GM21528 (cell line): ENCODE data around the gene MROH7.

Experiments used
- ATAC-seq: cut with Tn5 transposase; IDR thresholded peaks from one replicate; pipeline ENCODE4 v1.9.1; 2021; ENCODE audit warnings: mild to moderate bottlenecking, moderate library complexity; ENCODE audit not compliant: unreplicated experiment, low FRiP score

The MROH7 gene

DNA sequence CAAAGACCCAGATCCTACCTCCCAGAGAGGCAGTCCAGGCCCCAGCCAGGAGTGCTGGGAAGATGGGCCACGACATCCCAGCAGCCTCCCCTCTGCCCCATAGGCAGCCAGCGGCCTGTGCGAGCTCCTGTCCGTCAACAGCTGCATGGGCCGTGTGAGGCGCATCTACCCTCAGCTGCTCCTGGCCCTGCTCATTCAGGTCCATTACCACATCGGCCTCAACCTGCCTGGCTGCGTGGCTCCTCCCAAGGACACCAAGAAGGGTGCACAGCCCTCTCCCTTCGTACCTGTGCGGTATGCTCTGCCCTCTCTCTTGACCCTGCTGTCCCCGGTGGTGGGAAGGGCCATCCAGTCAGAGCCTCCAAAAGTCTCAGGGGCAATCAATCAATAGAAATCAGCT lies 44.6 kb downstream of the MROH7 start:
- no peak for ATAC-seq

DNA sequence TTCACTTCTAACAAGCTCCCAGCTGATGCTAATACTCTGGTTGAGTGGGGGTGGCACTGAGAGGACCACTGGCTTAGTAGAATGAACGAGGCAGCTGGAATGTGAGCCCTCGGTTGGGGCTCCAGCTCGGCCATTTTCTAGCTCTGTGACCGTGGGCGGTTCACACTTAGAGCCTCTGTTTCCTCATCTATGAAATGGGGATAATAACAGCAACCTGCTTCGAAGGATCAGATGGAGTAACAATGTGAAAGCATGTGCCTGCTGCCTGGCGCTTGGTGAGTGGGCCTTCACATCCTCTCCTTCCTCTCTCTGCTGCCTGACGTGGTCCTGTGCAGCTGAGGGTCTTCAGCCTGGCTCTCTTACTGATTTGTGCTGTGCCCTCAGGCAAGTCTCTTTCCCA lies 53.2 kb downstream of the MROH7 start:
- no peak for ATAC-seq

DNA sequence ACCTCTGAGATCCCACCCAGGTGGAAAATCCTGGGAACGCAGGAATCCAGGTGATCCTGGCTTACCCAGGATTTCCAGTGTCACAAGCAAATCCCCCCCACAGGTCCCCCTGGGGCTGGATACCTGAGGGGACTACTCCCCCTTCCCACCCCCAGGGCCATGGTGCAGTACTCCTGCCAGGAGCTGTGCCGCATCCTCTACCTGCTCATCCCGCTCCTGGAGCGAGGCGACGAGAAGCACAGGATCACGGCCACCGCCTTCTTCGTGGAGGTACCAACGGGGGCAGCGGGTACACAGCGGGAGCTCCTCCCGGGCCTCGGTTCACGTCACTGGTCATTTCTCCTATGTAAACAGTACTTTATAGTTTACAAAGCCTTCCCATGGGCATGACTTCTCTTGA lies 53.6 kb downstream of the MROH7 start:
- no peak for ATAC-seq

DNA sequence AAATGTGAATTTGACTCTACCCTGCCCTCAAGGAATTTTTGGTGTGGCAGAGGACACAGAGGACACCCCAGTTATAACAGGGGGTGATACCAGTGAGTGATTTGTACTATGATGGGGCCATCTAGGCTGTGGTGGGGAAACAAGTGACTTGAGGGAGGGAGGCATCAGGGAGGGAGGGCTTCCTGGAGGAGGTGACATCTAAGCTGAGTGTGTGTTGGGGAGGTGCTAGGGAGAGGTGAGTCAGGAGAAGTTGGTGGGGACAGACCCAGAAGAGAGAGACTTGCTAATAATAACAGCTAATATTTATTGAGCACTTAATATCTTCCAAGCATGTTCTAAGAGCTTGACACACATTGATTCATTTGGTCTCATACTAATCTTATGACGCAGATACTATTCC lies 54.2 kb downstream of the MROH7 start:
- no peak for ATAC-seq

DNA sequence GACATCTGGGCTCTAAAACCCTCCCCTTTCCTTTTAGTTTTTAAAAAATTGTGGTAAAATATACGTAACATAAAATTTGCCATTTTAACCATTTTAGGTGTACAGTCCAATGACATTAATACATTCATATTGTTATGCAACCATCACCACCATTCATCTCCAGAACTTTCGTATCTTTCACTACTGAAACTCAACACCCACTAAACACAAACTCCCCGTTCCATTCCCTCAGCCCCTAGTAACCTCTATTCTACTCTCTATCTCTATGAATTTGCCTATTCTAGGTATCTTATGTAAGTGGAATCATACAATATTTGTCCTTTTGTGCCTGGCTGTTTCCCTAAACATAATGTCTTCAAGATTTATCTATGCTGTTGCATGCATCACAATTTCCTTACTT lies 54.7 kb downstream of the MROH7 start:
- ATAC-seq = no peak

DNA sequence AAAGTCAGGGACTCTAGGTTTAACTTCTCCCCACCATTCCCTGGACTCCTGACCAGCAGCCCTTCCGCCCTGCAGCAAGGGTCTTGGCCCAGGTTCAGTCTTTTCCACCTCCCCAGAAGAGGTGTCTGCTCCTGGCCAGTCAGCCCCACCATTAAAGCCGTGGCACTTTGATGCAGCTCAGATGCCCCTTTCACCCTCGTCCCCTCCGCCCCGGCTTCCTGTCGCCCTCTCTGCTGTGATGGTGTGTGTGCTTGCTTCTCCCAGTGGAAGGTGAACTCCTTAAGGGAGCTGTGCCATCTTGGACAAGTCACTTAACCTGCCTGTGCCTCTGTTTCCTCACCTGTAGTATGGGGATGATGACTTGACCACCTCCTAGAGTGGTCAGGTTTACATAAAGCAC lies 56.3 kb downstream of the MROH7 start:
- no peak for ATAC-seq

DNA sequence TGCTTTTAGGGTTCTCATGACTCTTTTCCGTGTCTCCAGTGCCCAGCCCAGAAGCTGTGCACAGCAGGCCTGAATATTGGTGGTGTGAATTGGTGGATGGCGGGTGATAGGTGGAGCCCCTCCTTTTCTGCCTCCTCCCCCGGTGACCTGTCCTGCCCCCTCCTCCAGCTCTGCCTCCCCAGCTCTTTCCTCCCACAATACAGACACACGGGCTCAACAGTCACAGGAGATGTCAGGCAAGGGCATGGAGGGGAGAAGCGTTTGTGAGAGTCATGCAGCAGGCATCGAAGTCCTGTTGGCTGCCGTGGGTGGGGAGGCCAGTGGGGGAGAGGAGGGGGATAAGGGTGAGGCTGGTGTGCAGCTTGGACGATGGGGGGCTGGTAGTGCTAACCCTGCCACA lies 56.8 kb downstream of the MROH7 start:
- ATAC-seq = no peak

DNA sequence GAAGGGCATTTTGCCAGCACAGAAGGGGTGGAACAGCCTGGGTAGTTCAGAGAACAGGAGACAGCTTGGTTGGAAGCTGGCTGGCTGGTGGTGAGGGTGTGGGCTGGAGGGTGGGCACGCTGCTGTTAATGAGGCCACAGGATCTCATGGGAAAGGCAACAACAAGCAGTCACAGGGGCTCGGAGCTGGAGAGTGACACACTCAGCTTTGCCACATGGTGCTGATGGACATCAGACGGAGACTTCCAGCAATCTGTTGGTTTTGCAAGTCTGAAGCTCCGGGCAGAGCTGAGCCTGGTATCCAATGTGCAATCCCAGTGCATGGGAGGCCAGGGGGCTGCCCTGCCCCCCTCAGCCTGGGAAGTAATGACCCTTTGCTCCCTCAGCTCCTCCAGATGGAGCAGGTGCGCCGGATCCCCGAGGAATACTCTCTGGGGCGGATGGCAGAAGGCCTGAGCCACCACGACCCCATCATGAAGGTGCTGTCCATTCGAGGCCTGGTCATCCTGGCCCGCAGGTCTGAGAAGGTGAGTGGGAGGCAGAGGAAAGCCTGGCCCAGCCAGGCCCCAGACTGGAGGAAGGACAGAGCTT lies 58.4 kb downstream of the MROH7 start:
- no peak for ATAC-seq

DNA sequence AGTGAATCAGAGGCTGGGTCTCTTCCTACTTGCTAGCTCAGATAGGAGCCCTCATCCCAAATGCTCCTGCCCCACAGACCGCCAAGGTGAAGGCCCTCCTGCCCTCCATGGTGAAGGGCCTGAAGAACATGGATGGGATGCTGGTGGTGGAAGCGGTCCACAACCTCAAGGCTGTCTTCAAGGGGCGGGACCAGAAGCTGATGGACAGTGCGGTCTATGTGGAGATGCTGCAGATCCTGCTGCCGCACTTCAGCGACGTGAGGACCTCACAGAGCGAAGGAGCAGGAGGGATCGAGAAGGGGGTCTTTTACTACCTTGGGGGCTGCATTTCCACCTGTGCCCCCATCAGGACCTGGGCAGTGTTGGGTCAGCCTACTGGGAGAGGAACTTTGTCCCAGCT lies 59.5 kb downstream of the MROH7 start:
- ATAC-seq = no peak

DNA sequence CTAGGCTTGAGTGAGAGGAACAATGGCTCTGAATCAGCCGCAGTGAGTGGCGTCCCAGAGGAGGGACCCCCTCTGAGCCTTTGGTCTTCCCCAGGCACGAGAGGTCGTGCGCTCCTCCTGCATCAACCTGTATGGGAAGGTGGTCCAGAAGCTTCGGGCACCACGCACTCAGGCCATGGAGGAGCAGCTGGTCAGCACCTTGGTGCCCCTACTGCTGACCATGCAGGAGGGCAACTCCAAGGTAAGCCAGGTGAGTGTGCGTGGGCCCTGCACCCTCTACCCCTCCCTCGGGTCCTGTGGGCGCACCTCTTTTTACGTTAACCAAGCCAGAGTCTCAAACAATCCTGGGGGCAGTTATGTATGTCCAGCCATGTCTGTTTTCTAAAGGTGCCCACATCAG lies 60.4 kb downstream of the MROH7 start:
- no peak for ATAC-seq

DNA sequence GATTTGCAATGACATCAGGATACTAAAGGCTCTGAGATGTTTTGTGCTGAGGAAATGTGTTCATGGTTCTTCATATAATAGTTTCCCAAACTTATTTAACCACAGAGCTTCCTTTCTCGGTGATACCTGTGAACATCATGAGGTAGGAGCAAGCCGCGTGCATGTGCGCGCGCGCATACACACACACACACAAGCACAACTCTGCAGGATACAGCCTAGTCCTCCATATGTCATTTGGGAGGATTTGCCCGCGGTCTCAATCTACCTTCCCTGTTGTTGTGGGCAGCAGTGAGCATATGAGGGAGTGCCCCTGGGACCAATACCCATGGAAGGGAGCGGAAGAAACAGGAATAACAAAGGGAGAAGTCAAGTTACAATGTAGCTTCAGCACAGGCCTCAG lies 61.9 kb downstream of the MROH7 start:
- no peak for ATAC-seq

DNA sequence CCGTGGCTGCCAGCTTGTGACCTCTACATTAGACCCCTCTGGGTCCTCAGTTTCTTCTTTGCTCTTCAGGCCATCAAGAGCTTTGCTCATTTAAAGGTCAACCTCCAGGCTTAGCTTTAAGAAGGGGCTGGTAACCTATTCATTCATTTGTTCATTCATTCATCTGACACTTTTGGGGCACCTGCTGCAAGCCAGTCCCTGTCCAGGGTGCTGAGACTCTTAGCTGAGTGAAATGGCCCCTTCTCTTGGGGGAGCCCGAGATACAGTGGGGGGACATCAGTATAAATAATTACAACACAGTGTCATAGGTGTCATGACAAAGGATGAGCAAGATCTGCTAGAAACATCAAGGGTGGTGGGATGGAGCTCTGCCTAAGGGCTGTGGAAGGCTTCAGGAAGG lies 63.6 kb downstream of the MROH7 start:
- no peak for ATAC-seq

DNA sequence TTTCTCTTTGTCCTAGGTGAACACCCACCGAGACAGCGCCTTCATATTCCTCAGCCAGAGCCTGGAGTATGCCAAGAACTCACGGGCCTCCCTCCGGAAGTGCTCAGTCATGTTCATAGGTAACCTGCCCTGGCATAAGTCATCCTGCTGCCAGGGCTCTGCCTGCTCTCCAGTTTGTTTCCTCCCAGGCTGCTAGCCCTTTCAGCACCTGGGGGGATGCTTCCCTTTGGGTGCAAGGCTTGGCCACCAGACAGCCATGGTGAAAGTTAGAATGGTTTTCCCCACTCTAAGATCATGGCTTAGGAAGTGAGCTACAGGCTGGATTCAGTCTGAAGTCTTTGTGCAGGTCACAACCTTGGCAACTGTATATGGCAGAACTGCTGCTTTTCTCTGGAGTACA lies 64.8 kb downstream of the MROH7 start:
- no peak for ATAC-seq

DNA sequence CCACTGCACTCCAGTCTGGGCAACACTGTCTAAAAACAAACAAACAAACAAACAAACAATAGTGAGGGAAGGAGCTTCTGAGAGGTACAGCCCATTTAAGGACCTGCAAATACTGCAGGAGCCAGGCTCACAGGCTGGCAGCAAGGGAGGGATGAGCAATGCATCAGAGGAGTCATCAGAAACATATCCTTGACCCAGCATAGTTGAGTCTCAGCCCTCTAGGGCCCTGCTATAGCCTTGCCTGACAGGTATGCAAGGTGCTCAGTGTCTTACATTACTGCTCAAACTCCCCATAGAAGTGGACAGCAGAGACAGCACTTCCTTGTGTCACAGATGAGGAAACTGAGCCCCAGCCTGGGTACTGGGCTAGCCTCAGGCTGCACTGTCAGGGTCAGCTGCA lies 66.8 kb downstream of the MROH7 start:
- no peak for ATAC-seq

DNA sequence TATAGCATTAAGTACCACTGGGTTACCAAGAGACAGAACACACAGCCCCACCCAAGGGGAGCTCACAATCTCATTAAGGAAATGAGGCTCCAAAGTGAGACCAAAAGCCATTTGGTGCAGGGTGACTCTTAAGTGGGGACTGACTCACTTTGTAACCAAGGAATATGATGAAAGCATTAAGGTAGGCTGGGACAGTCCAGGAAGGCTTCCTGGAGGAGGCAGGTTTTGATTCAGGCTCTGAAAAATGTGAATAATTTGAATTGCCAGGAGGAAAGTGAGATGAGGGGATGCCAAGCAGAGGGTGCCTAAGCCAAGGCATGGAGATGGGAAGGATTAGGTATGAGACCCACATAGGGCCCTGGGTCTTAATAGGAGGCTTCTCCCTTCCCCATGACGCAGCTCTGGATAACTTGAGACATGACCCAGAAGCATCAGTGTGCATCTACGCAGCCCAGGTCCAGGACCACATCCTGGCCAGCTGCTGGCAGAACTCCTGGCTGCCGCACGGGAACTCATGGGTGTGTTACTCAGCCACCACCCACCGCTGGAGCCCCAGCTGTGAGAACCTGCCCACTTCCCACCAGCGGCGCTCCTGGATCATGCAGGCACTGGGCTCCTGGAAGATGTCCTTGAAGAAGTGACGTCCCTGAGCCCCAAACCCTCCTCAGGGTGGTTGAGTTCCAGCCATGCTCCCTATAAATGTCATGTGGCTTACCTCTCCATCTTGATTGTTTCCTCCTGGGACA lies 68.1 kb downstream of the MROH7 start:
- no peak for ATAC-seq

DNA sequence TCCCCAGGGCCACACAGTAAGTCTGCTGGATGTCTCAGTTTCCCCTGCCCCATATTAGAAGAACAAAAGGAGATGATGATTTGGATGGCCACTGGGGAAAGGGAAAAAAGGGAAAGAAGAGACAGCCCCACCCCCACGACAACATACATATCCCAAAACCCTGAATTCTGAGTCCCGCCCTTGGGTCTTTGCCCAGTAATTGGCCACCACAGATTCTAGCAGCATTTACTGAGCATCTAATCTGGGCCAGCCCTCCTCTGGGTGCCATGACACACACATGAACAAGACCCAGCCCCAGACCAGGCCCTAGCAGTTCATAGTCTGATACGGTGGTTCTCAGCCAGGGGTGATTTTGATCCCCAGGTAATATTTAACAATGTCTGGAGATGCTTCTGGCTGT lies 68.8 kb downstream of the MROH7 start:
- no peak for ATAC-seq

DNA sequence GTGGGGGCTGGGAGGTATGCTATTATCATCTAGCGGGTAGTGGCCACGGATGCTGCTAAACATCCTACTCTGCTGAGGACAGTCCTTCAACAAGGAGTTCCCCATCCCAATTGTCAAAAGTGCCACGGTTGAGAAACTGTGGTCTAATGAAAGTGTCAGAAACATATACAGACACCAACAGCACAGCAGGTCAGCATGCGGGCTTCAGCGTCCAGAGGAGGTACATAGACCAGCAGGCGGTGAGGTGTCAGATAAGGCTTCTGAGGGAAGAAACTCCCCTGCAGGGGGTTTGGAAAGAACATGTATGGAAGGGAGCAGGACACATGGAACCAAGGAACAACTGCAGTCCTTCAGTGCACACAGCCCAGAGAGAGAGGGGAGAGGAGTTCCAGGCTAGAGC lies 69.3 kb downstream of the MROH7 start:
- ATAC-seq = no peak

DNA sequence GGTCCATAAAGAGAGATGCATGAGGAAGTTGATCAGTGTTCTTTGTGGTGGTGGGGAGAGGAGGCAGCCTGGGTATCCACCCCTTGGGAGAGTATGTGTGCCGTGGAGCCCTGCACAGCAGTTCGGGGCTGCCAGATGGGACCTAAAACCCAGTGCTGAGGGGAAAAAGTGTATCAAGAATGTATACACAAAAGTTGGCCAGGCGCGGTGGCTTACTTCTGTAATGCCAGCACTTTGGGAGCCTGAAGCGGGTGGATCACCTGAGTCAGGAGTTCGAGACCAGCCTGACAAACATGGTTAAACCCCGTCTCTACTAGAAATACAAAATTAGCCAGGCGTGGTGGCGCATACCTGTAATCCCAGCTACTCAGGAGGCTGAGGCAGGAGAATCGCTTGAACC lies 70.0 kb downstream of the MROH7 start:
- ATAC-seq = no peak

DNA sequence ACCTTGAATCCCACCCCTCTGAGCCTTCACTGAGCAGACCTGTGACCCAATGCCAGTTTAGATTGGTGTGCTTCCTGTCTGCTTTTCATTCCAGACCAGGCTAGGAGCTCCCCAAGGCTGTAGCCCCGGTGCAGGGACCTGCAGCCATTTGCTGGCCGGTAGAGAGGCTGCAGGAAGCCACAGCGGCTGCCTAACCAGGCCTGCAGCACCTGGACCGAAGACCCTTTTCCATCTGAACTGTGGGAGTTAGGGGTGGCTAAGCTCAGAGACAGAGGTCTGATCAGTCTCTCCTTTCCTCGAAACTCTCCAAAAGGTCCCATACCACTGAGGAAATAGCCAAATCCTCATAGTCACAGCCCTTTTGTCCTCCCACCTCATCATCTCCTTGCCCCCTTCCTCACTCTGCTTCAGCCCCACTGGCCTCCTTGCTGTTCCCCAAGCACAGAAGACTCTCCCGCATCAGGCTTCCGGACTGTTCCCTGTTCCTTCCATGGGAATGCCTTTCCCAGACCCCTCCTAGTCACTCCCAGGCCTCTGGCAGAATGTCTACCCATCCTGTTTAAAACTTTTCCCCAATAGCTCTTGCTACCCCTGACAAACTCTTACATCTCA lies 73.4 kb downstream of the MROH7 start:
- no peak for ATAC-seq

DNA sequence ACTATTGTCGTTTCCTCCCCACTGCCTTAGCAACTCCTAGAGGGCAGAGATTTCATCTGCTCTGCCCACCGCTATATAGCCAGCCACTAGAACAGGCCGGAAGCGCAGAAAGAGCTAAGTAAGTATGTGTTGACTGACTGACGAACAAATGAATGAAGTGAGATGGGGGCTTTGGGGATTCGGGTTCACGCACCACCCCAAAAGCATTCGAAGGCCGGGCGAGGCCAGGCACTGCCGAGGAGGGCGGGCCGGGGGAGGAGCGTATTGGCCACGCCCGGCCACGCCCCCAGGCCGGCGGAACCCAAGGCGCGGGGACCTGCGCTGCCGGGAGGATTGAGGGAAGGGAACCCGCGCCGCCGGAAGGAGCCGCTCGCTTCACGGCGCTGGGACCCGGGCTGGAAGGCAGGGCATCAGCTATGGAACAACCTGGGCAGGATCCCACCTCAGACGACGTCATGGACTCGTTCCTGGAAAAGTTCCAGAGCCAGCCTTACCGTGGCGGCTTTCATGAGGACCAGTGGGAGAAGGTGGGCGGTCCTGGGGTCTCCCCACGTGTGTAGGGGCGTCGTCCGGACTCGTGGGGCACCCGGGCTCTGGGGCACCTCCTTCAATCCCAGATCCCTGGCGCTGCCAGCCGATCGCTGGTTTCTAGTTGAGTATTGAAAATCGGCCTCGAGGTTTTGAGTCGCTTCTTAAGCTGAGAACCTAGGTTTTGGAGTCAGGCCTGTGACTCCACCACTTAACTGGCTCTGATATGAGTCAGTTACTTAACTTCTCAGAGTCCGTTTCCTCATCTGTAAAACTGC lies 74.1 kb downstream of the MROH7 start, which contains the start of gene TTC4:
Gene TTC4 (plus strand): TSS at position 369 of the 806 bp plus-strand sequence. CDS start 48 bp downstream, at position 417.
- peak; percentile 95 for ATAC-seq
